ENCODE measurements around the gene CAMTA1. TPM values are rescaled to one million over a fixed set of nuclear protein-coding genes. Genes with fewer than 3 reads are reported as not detected.

The CAMTA1 gene
- total RNA-seq, 6 donors from 2014 or later = 38.8 to 74.0 (median 46.1) TPM

DNA sequence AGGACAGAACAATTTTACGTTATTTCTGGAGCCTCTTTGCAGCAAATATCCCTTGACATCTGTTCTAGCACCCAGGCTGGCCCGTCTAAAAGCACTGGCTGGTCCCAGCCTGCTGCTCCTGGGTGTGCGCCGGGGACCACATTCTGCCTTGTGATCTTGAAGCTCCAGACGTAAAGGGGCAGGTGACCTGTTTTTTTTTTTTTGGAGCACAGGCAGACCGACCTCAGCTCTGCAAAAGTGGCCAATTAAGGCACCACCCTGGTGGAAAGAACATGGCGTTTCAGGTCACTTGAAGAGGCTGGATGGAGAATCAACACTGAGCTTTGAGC is 13.8 kb upstream of the CAMTA1 start:
- no peaks in the 10 kb centered on the region for H3K4me1 ChIP-seq
- H3K9me3 ChIP-seq = no peaks in the 10 kb centered on the region
- H3K36me3 ChIP-seq = no peaks in the 10 kb centered on the region
- H3K27me3 ChIP-seq = no peaks in the 10 kb centered on the region
- no peak overlapping the region for H3K4me3 ChIP-seq
- no peak for DNase-seq
- ATAC-seq (ENCODE audit: low FRiP score in 2 of 2) = no peak
- TF ChIP-seq, protein P1, sequence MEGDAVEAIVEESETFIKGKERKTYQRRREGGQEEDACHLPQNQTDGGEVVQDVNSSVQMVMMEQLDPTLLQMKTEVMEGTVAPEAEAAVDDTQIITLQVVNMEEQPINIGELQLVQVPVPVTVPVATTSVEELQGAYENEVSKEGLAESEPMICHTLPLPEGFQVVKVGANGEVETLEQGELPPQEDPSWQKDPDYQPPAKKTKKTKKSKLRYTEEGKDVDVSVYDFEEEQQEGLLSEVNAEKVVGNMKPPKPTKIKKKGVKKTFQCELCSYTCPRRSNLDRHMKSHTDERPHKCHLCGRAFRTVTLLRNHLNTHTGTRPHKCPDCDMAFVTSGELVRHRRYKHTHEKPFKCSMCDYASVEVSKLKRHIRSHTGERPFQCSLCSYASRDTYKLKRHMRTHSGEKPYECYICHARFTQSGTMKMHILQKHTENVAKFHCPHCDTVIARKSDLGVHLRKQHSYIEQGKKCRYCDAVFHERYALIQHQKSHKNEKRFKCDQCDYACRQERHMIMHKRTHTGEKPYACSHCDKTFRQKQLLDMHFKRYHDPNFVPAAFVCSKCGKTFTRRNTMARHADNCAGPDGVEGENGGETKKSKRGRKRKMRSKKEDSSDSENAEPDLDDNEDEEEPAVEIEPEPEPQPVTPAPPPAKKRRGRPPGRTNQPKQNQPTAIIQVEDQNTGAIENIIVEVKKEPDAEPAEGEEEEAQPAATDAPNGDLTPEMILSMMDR (IDR thresholded peaks at IDR 0.05) = no peak
- TF ChIP-seq POLR2AphosphoS5 (IDR thresholded peaks at IDR 0.05) = no peak
- no peak for TF ChIP-seq POLR2A (IDR thresholded peaks at IDR 0.05)
- no peak for TF ChIP-seq EP300 (IDR thresholded peaks at IDR 0.05)
- 64 to 72% methylated on average over 7 of the region's 7 CpGs for WGBS, 2 donors
- no peak overlapping the region for H3K27ac ChIP-seq

DNA sequence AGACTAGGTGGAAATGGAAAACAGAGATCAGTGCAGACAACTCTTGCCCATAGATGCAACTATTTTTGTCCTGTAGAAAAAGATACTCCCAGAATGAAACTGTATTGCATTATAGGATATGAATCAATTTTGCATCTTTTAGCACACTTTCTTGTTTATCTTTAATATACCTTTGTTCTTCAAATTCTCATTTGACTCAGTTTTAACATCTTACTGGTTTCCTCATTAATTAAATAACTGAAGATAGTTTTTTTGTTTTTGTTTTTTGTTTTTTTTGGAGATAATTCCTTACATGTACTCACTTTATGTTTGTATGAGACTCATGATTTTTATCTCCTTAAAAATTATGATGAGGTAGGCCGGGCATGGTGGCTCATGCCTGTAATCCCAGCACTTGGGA is 10.9 kb upstream of the CAMTA1 start:
- H3K4me1 ChIP-seq = no peaks in the 10 kb centered on the region
- ATAC-seq (ENCODE audit: low FRiP score in 2 of 2) (no peak), DNase-seq (no peak)
- 70 to 83% methylated on average over 1 of the region's 1 CpG for WGBS, 2 donors
- no peaks in the 10 kb centered on the region for H3K36me3 ChIP-seq
- H3K27me3 ChIP-seq = no peaks in the 10 kb centered on the region
- no peak overlapping the region for H3K4me3 ChIP-seq
- TF ChIP-seq POLR2A (IDR thresholded peaks at IDR 0.05) (no peak), POLR2AphosphoS5 (IDR thresholded peaks at IDR 0.05) (no peak), EP300 (IDR thresholded peaks at IDR 0.05) (no peak)
- TF ChIP-seq, protein P1 (IDR thresholded peaks at IDR 0.05) = no peak
- H3K27ac ChIP-seq = no peak overlapping the region
- H3K9me3 ChIP-seq = no peaks in the 10 kb centered on the region

DNA sequence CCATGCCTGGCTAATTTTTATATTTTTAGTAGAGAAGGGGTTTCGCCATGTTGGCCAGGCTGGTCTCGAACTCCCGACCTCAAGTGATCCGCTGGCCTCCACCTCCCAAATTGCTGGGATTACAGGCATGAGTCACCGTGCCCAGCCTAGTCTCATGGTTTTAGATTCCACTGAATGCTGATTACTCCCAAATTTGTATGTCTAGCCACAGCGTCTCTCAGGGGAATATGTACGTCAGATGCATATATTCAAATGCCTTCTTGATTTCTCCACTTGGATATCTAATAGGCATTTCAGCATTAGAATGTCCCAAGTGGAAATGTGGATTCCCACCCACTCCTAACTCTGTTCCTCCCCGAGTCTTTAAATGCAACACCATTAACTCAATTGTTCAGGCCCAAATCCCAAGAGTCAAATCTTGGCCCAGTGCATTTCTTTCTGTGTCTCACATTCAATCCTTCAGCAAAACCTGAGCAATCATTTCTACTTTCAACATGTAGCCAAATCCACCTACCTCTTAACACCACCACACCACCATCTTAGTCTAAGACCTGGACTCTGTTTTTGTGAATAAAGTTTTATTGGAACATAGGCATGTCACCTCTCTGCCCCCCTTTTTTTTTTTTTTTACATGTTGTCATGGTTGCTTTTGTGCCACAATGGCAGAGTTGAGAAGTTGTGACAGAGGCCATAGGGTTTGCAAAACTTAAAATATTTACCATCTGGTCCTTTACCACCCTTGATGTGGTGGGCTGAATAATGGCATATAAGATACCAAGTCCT is 9.8 kb upstream of the CAMTA1 start:
- Histone ChIP-seq H3K4me3 (no peak overlapping the region), H3K9me3 (no peaks in the 10 kb centered on the region), H3K36me3 (no peaks in the 10 kb centered on the region), H3K27me3 (no peaks in the 10 kb centered on the region), H3K27ac (no peak overlapping the region), H3K4me1 (no peaks in the 10 kb centered on the region)
- ATAC-seq (ENCODE audit: low FRiP score in 2 of 2) = no peak
- TF ChIP-seq POLR2A (IDR thresholded peaks at IDR 0.05) = no peak
- no peak for DNase-seq
- WGBS, 2 donors = 92 to 94% methylated on average over 8 of the region's 8 CpGs

DNA sequence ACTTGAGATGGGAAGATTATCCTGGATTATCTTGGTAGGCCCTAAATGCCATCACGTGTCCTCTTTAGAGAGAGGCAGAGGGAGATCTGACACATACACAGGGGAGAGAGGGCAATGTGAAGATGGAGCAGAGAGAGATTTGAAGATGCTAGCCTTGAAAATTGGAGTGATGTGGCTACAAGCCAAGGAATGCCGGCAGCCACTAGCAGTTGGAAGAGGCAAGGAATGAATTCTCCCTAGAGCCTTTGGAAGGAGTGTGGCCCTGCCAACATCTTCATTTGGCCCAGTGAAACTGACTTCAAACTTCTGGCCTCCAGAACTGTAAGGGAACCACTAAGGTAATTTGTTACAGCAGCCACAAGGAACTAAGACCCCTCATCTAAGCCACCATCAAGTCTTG is 8.9 kb upstream of the CAMTA1 start:
- no peak overlapping the region for H3K27ac ChIP-seq
- 93 to 95% methylated on average over 2 of the region's 2 CpGs for whole genome bisulfite sequencing, 2 donors

DNA sequence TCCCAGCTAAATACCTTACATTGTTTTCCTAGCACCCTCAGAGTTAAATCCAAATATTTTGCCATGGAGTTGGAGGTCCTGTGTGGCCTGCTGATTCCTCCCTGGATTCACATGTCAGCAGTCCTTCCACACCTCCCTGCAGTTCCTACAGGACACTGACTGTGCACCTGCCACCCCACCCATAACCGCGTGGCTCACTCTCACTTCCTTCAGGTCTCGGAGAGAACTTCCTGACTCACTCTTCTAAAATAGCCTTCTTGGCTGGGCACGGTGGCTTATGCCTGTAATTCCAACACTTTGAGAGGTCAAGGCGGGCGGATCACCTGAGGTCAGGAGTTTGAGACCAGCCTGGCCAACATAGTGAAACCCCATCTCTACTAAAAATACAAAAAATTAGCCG is 8.4 kb upstream of the CAMTA1 start:
- TF ChIP-seq POLR2A (IDR thresholded peaks at IDR 0.05) (no peak), EP300 (IDR thresholded peaks at IDR 0.05) (no peak), POLR2AphosphoS5 (IDR thresholded peaks at IDR 0.05) (no peak)
- TF ChIP-seq, protein P1 (IDR thresholded peaks at IDR 0.05) = no peak
- DNase-seq (no peak), ATAC-seq (ENCODE audit: low FRiP score in 2 of 2) (no peak)
- no peak overlapping the region for H3K27ac ChIP-seq
- H3K4me1 ChIP-seq = no peaks in the 10 kb centered on the region
- no peaks in the 10 kb centered on the region for H3K36me3 ChIP-seq
- H3K27me3 ChIP-seq = no peaks in the 10 kb centered on the region
- no peaks in the 10 kb centered on the region for H3K9me3 ChIP-seq
- no peak overlapping the region for H3K4me3 ChIP-seq
- 67 to 77% methylated on average over 7 of the region's 7 CpGs for WGBS, 2 donors

More for the DNA sequence above, 8.9 kb upstream of the CAMTA1 start:
- H3K36me3 ChIP-seq = no peaks in the 10 kb centered on the region
- ATAC-seq (ENCODE audit: low FRiP score in 2 of 2) = no peak
- H3K4me3 ChIP-seq = no peak overlapping the region
- no peaks in the 10 kb centered on the region for H3K9me3 ChIP-seq
- no peaks in the 10 kb centered on the region for H3K4me1 ChIP-seq
- no peaks in the 10 kb centered on the region for H3K27me3 ChIP-seq
- no peak for DNase-seq
- TF ChIP-seq POLR2A (IDR thresholded peaks at IDR 0.05) (no peak), EP300 (IDR thresholded peaks at IDR 0.05) (no peak), POLR2AphosphoS5 (IDR thresholded peaks at IDR 0.05) (no peak)
- TF ChIP-seq, protein P1 (IDR thresholded peaks at IDR 0.05) = no peak

All from upper lobe of left lung (tissue), 6 donors.